SU-DHL-6 (cell line): Measurements from ENCODE around the gene NRTN.

Experiments
- EZH2phosphoT487 ChIP-seq: fragments of 200-600 bp; sonication (generic), shearing (Covaris generic); conservative IDR thresholded peaks from 2 replicates; pipeline ENCODE4 v1.6.1; 2018; ENCODE audit warnings: mild to moderate bottlenecking, antibody characterized with exemption, low read length, moderate library complexity, mixed read lengths
- TF ChIP-seq, protein P1 (sequence below): fragments of 200-600 bp; sonication (generic); IDR thresholded peaks from one replicate; pipeline ENCODE4 v1.5.1; 2017; ENCODE audit warnings: antibody characterized with exemption, mild to moderate bottlenecking, low read length, moderate library complexity; ENCODE audit not compliant: insufficient read depth, poor library complexity, severe bottlenecking

DNA sequence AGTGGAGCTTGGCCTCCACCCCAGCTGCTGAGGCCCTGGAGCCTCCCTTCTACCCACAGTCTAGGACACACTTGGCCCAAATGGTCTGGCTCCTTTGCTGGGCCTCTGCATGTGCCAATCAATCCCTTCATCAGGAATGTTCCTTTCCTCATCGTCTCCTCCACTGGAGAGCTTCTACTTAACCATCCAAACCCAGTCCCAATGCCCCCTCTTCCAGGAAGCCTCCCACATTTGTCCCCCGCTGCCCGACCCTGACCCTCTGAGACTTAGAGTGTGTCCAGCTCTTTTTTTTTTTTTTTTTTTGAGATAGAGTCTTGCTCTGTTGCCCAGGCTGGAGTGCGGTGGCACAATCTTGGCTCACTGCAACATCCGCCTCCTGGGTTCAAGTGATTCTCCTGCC lies 16.4 kb upstream of the NRTN start:
- TF ChIP-seq, protein P1, sequence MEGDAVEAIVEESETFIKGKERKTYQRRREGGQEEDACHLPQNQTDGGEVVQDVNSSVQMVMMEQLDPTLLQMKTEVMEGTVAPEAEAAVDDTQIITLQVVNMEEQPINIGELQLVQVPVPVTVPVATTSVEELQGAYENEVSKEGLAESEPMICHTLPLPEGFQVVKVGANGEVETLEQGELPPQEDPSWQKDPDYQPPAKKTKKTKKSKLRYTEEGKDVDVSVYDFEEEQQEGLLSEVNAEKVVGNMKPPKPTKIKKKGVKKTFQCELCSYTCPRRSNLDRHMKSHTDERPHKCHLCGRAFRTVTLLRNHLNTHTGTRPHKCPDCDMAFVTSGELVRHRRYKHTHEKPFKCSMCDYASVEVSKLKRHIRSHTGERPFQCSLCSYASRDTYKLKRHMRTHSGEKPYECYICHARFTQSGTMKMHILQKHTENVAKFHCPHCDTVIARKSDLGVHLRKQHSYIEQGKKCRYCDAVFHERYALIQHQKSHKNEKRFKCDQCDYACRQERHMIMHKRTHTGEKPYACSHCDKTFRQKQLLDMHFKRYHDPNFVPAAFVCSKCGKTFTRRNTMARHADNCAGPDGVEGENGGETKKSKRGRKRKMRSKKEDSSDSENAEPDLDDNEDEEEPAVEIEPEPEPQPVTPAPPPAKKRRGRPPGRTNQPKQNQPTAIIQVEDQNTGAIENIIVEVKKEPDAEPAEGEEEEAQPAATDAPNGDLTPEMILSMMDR: no peak
- TF ChIP-seq EZH2phosphoT487: no peak
